ENCODE measurements around the gene PHTF2.

Gene PHTF2

DNA sequence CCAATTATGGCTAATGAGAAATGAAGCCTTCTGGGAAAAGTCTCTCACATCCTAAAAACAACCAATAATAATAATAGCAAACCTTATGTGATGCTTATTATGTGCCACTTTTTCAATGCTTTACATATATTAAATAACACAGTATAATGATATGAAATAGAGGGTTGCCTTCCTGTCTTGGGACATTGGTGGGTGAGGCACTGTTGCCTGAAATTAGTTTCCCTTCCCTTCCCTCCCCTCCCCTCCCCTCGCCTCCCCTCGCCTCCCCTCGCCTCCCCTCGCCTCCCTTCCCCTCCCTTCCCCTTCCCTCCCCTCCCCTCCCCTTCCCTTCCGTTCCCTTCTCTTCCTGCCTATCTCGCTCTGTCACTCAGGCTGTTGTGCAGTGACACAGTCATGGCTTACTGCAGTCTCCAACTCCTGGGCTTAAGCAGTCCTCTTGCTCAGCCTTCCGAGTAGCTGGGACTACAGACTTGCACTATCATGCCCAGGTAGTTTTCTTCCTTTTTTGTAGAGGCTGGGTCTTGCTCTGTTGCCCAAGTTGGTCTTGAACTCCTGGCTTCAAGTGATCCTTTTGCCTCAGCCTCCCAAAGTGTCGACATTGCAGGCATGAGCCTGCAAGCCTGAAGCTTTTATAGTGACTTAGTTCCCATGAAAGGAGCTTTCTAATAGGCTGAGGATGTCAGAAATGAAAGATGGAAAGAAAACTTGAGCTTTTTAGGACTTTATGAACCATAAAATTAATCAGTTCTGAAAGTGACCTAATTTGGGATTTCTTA is 47.9 kb downstream of the PHTF2 start:
- 86% methylated on average over 4 of the region's 8 CpGs for WGBS (ENCODE audit: insufficient coverage)
- Histone ChIP-seq H3K9me3 (ENCODE audit: control extremely low read depth in 1 of 5, control insufficient read depth in 4 of 5, insufficient read depth in 2 of 5, low read depth in 1 of 5, low read length in 4 of 5) (peaks cover 0 to 2% (median 0%) of the 10 kb centered on the region in 5 experiments), H3K36me3 (ENCODE audit: control insufficient read depth in 4 of 4, insufficient read depth in 4 of 4, low read length in 3 of 4) (peaks cover 0 to 2% (median 1%) of the 10 kb centered on the region in 4 experiments), H3K4me1 (ENCODE audit: control extremely low read depth in 1 of 4, control insufficient read depth in 4 of 4, insufficient read depth in 4 of 4, low read length in 3 of 4) (peaks cover 0 to 11% (median 0%) of the 10 kb centered on the region in 4 experiments), H3K4me3 (ENCODE audit: control insufficient read depth in 1 of 7, extremely low read depth in 1 of 7, insufficient read depth in 4 of 7, low read depth in 2 of 7, low read length in 6 of 7) (no peak overlapping the region), H3K27me3 (replicated peaks in 2 of 5; ENCODE audit: control insufficient read depth in 4 of 5, insufficient read depth in 5 of 5, low read length in 4 of 5) (no peaks in the 10 kb centered on the region), H3K27ac (ENCODE audit: insufficient read depth in 1 of 2, low read depth in 1 of 2, low read length in 2 of 2, poor library complexity in 1 of 2, severe bottlenecking in 2 of 2) (no peak overlapping the region)
- CTCF ChIA-PET: no interaction called here
- POLR2A ChIA-PET: no interaction called here
- no peak for DNase-seq

DNA sequence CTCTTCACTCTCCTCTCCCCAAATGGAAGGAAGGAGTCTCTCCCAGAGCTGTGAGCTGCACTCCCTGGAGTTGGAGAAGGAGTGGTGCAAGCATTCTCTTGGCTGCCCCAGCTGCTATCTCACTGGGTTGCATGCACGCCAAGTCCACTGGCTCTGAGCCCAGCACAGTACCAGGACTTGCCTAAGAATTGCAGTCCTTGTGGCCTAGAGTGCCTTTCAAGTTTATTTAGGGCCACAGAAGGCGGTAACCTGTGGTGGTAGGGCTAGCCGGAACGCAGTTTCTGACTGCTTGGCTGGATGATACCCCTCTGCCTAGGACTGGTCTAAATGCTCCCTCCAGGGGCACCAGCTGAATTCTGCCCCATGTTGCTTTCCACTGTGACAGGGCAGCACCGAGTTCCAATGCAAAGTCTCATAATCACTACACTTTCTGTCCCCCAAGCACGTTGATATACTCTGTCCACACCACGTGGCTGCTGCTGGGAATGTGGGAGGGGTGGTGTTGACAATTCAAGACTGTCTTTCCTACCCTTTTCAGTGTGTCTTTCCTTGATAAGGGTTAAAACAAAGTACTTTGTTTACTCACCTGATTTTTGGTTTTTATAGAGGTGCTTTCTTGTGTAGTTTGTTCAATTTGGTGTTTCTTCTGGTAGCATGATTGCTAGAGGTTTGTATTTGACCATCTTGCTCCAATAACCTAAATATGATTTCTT is 57.0 kb downstream of the PHTF2 start:
- DNase-seq: no peak
- no peaks in the 10 kb centered on the region for H3K9me3 ChIP-seq (ENCODE audit: control extremely low read depth in 1 of 5, control insufficient read depth in 4 of 5, insufficient read depth in 2 of 5, low read depth in 1 of 5, low read length in 4 of 5)
- H3K4me1 ChIP-seq (ENCODE audit: control extremely low read depth in 1 of 4, control insufficient read depth in 4 of 4, insufficient read depth in 4 of 4, low read length in 3 of 4): peaks cover 0 to 13% (median under 1%) of the 10 kb centered on the region in 4 experiments
- POLR2A ChIA-PET: no interaction called here
- H3K27me3 ChIP-seq (replicated peaks in 2 of 5; ENCODE audit: control insufficient read depth in 4 of 5, insufficient read depth in 5 of 5, low read length in 4 of 5): no peaks in the 10 kb centered on the region
- WGBS (ENCODE audit: insufficient coverage): 100% methylated on average over 4 of the region's 7 CpGs
- H3K4me3 ChIP-seq (ENCODE audit: control insufficient read depth in 1 of 7, extremely low read depth in 1 of 7, insufficient read depth in 4 of 7, low read depth in 2 of 7, low read length in 6 of 7): no peak overlapping the region
- H3K27ac ChIP-seq (ENCODE audit: insufficient read depth in 1 of 2, low read depth in 1 of 2, low read length in 2 of 2, poor library complexity in 1 of 2, severe bottlenecking in 2 of 2): no peak overlapping the region
- CTCF ChIA-PET: no interaction called here
- peaks cover 0 to 12% (median 10%) of the 10 kb centered on the region in 4 experiments for H3K36me3 ChIP-seq (ENCODE audit: control insufficient read depth in 4 of 4, insufficient read depth in 4 of 4, low read length in 3 of 4)

DNA sequence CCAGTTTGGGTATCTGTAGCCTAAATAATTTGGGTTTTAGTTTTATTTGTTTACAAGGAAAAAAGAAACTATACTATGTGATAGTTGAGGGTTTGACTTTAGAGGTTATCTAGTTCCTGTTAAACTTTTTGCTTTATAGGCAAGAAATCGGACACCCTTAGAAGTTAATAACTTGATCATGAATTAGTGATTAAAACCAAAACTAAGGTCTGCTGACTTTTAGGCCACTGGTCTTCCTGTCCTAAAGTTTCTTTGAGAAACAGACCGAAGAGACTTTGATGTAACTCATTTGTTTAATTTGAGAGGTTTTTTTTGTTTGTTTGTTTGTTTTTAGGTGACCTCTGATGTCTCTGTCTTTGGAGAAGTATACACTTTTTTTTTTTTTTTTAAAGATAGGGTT is 59.7 kb downstream of the PHTF2 start:
- H3K36me3 ChIP-seq (ENCODE audit: control insufficient read depth in 4 of 4, insufficient read depth in 4 of 4, low read length in 3 of 4): peaks cover 0 to 12% (median 10%) of the 10 kb centered on the region in 4 experiments
- H3K27me3 ChIP-seq (replicated peaks in 2 of 5; ENCODE audit: control insufficient read depth in 4 of 5, insufficient read depth in 5 of 5, low read length in 4 of 5): no peaks in the 10 kb centered on the region
- H3K4me3 ChIP-seq (ENCODE audit: control insufficient read depth in 1 of 7, extremely low read depth in 1 of 7, insufficient read depth in 4 of 7, low read depth in 2 of 7, low read length in 6 of 7): no peak overlapping the region
- WGBS (ENCODE audit: insufficient coverage): 86% methylated on average over 1 of the region's 2 CpGs
- CTCF ChIA-PET: no interaction called here
- H3K4me1 ChIP-seq (ENCODE audit: control extremely low read depth in 1 of 4, control insufficient read depth in 4 of 4, insufficient read depth in 4 of 4, low read length in 3 of 4): peaks cover 0 to 13% (median under 1%) of the 10 kb centered on the region in 4 experiments
- no peaks in the 10 kb centered on the region for H3K9me3 ChIP-seq (ENCODE audit: control extremely low read depth in 1 of 5, control insufficient read depth in 4 of 5, insufficient read depth in 2 of 5, low read depth in 1 of 5, low read length in 4 of 5)
- POLR2A ChIA-PET: no interaction called here
- DNase-seq: no peak
- H3K27ac ChIP-seq (ENCODE audit: insufficient read depth in 1 of 2, low read depth in 1 of 2, low read length in 2 of 2, poor library complexity in 1 of 2, severe bottlenecking in 2 of 2): no peak overlapping the region

DNA sequence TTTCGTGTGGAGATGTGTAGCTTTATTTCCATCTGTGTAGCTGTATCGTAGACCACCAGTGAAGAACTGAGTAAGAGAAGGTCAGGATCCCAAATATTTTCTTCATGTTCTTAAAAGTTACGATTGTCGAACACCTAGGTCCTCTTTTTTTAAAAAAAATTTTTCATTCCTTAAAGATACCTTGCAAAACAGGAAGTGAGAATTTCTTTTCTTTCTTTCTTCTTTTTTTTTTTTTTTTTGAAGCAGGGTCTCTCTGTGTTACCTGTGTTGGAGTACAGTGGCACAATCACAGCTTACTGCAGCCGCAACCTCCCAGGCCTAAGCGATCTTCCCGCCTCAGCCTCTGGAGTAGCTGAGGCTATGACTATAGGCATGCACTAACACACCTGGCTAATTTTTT is 60.8 kb downstream of the PHTF2 start:
- POLR2A ChIA-PET: no interaction called here

DNA sequence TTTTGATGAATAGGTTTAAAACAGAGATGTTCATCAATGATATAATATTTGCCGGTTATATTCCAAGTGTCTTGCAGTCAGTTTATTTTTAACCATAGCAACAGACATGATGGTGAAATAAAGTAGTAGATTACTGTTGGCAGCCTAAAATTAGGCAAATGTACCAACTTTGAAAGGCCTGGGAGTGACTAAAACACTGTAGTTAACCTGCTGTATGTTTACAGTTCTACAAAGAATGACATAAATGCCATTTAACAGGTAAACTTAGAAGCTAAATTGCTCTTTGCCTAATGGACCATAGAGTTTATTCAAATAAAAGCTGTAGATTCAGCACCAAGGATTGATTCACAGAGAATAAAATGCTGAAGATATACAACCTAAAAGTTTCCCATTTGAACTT is 64.1 kb downstream of the PHTF2 start:
- no peak overlapping the region for H3K4me3 ChIP-seq (ENCODE audit: control insufficient read depth in 1 of 7, extremely low read depth in 1 of 7, insufficient read depth in 4 of 7, low read depth in 2 of 7, low read length in 6 of 7)

More for the DNA sequence above, 60.8 kb downstream of the PHTF2 start:
- Histone ChIP-seq H3K27me3 (replicated peaks in 2 of 5; ENCODE audit: control insufficient read depth in 4 of 5, insufficient read depth in 5 of 5, low read length in 4 of 5) (no peaks in the 10 kb centered on the region), H3K9me3 (ENCODE audit: control extremely low read depth in 1 of 5, control insufficient read depth in 4 of 5, insufficient read depth in 2 of 5, low read depth in 1 of 5, low read length in 4 of 5) (no peaks in the 10 kb centered on the region), H3K36me3 (ENCODE audit: control insufficient read depth in 4 of 4, insufficient read depth in 4 of 4, low read length in 3 of 4) (peaks cover 0 to 12% (median 7%) of the 10 kb centered on the region in 4 experiments), H3K4me1 (ENCODE audit: control extremely low read depth in 1 of 4, control insufficient read depth in 4 of 4, insufficient read depth in 4 of 4, low read length in 3 of 4) (peaks cover 0 to 13% (median under 1%) of the 10 kb centered on the region in 4 experiments), H3K4me3 (ENCODE audit: control insufficient read depth in 1 of 7, extremely low read depth in 1 of 7, insufficient read depth in 4 of 7, low read depth in 2 of 7, low read length in 6 of 7) (no peak overlapping the region), H3K27ac (ENCODE audit: insufficient read depth in 1 of 2, low read depth in 1 of 2, low read length in 2 of 2, poor library complexity in 1 of 2, severe bottlenecking in 2 of 2) (no peak overlapping the region)
- DNase-seq: no peak
- CTCF ChIA-PET: no interaction called here
- WGBS (ENCODE audit: insufficient coverage): 100% methylated on average over 3 of the region's 7 CpGs

DNA sequence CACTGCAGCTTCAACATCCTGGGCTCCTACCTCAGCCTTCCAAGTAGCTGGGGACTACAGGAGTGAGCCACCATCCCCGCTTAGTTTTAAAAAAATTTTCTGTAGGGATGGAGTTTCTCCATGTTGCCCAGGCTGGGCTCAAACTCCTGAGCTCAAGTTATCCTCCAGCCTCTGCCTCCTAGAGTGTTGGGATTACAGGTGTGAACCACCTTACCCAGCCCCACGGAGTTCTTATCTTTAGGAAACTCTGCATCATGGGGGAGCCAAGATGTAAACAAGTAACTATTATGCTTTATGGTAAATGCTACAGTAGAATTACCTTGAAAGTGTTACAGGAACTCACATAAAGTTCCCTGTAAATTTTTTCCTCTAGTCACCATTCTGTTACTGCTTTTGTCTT is 65.3 kb downstream of the PHTF2 start:
- Histone ChIP-seq H3K27ac (ENCODE audit: insufficient read depth in 1 of 2, low read depth in 1 of 2, low read length in 2 of 2, poor library complexity in 1 of 2, severe bottlenecking in 2 of 2) (no peak overlapping the region), H3K4me1 (ENCODE audit: control extremely low read depth in 1 of 4, control insufficient read depth in 4 of 4, insufficient read depth in 4 of 4, low read length in 3 of 4) (peaks cover 0 to 10% (median 0%) of the 10 kb centered on the region in 4 experiments), H3K27me3 (replicated peaks in 2 of 5; ENCODE audit: control insufficient read depth in 4 of 5, insufficient read depth in 5 of 5, low read length in 4 of 5) (no peaks in the 10 kb centered on the region), H3K36me3 (ENCODE audit: control insufficient read depth in 4 of 4, insufficient read depth in 4 of 4, low read length in 3 of 4) (no peaks in the 10 kb centered on the region), H3K9me3 (ENCODE audit: control extremely low read depth in 1 of 5, control insufficient read depth in 4 of 5, insufficient read depth in 2 of 5, low read depth in 1 of 5, low read length in 4 of 5) (no peaks in the 10 kb centered on the region), H3K4me3 (ENCODE audit: control insufficient read depth in 1 of 7, extremely low read depth in 1 of 7, insufficient read depth in 4 of 7, low read depth in 2 of 7, low read length in 6 of 7) (no peak overlapping the region)
- ChIA-PET POLR2A (no interaction called here), CTCF (no interaction called here)
- DNase-seq: no peak
- WGBS (ENCODE audit: insufficient coverage): no CpG with 5 or more reads among the region's 2 CpGs

More for the DNA sequence above, 64.1 kb downstream of the PHTF2 start:
- Histone ChIP-seq H3K36me3 (ENCODE audit: control insufficient read depth in 4 of 4, insufficient read depth in 4 of 4, low read length in 3 of 4) (no peaks in the 10 kb centered on the region), H3K9me3 (ENCODE audit: control extremely low read depth in 1 of 5, control insufficient read depth in 4 of 5, insufficient read depth in 2 of 5, low read depth in 1 of 5, low read length in 4 of 5) (no peaks in the 10 kb centered on the region), H3K4me1 (ENCODE audit: control extremely low read depth in 1 of 4, control insufficient read depth in 4 of 4, insufficient read depth in 4 of 4, low read length in 3 of 4) (peaks cover 0 to 13% (median 0%) of the 10 kb centered on the region in 4 experiments), H3K27ac (ENCODE audit: insufficient read depth in 1 of 2, low read depth in 1 of 2, low read length in 2 of 2, poor library complexity in 1 of 2, severe bottlenecking in 2 of 2) (no peak overlapping the region), H3K27me3 (replicated peaks in 2 of 5; ENCODE audit: control insufficient read depth in 4 of 5, insufficient read depth in 5 of 5, low read length in 4 of 5) (no peaks in the 10 kb centered on the region)
- CTCF ChIA-PET: no interaction called here
- no CpG with 5 or more reads among the region's 1 CpG for WGBS (ENCODE audit: insufficient coverage)
- no peak for DNase-seq
- POLR2A ChIA-PET: interaction anchor here (0.6 kb wide), 1 partner anchor 69 kb away, joined by 5 read pairs; no protein-coding TSS in a partner anchor

DNA sequence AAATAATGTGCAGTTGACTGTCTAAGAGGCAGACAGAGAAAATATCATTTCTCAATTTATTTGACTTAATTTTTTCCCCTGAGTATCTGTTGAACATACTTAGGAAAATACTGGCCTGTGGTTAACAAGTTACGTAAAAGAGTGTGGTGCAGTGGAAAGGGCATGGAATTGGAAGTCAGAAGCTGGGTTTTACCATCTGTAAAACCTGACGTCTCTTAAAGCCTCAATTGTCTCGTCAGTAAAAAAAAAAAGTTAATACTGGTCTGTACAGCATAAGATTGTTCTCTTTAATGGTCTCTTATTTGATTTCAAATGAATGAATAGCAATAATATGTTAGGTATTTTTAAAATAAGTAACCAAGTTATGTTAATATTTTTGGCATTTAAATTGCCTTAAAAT is 67.8 kb downstream of the PHTF2 start:
- CTCF ChIA-PET: no interaction called here
- WGBS (ENCODE audit: insufficient coverage): 82% methylated on average over 1 of the region's 3 CpGs
- Histone ChIP-seq H3K4me1 (ENCODE audit: control extremely low read depth in 1 of 4, control insufficient read depth in 4 of 4, insufficient read depth in 4 of 4, low read length in 3 of 4) (peaks cover 0 to 8% (median 0%) of the 10 kb centered on the region in 4 experiments), H3K27ac (ENCODE audit: insufficient read depth in 1 of 2, low read depth in 1 of 2, low read length in 2 of 2, poor library complexity in 1 of 2, severe bottlenecking in 2 of 2) (no peak overlapping the region), H3K4me3 (ENCODE audit: control insufficient read depth in 1 of 7, extremely low read depth in 1 of 7, insufficient read depth in 4 of 7, low read depth in 2 of 7, low read length in 6 of 7) (no peak overlapping the region), H3K9me3 (ENCODE audit: control extremely low read depth in 1 of 5, control insufficient read depth in 4 of 5, insufficient read depth in 2 of 5, low read depth in 1 of 5, low read length in 4 of 5) (peaks cover 0 to 8% (median 0%) of the 10 kb centered on the region in 5 experiments), H3K27me3 (replicated peaks in 2 of 5; ENCODE audit: control insufficient read depth in 4 of 5, insufficient read depth in 5 of 5, low read length in 4 of 5) (no peaks in the 10 kb centered on the region), H3K36me3 (ENCODE audit: control insufficient read depth in 4 of 4, insufficient read depth in 4 of 4, low read length in 3 of 4) (peaks cover 0 to 4% (median 0%) of the 10 kb centered on the region in 4 experiments)
- DNase-seq: no peak
- POLR2A ChIA-PET: no interaction called here
